GM21529 (cell line): ENCODE data around the gene NPS.

ENCODE experiments used
- ATAC-seq: cut with Tn5 transposase; IDR thresholded peaks from one replicate; pipeline ENCODE4 v1.9.1; 2021; ENCODE audit not compliant: unreplicated experiment

Gene NPS

GRCh38 chr10:127556916-127557315 is 7.8 kb downstream of the NPS start:
- no peak for ATAC-seq

- no peak for ATAC-seq
These were observed 12.5 kb downstream of the NPS start for GRCh38 chr10:127561647-127562046.

- ATAC-seq = no peak
These were observed 14.8 kb downstream of the NPS start for GRCh38 chr10:127563718-127564553.

- ATAC-seq = no peak
These were observed 15.5 kb downstream of the NPS start for GRCh38 chr10:127564644-127565043.

GRCh38 chr10:127565583-127565982 is 16.5 kb downstream of the NPS start:
- ATAC-seq = no peak

GRCh38 chr10:127569210-127569609 is 20.1 kb downstream of the NPS start:
- no peak for ATAC-seq

- no peak for ATAC-seq
These were observed 20.9 kb downstream of the NPS start for GRCh38 chr10:127570036-127570435.

- ATAC-seq = no peak
These were observed 22.3 kb downstream of the NPS start for GRCh38 chr10:127571386-127571785.

- no peak for ATAC-seq
These were observed 26.9 kb downstream of the NPS start for GRCh38 chr10:127576051-127576450.

- ATAC-seq = no peak
These were observed 27.6 kb downstream of the NPS start for GRCh38 chr10:127576740-127577161.

- ATAC-seq = no peak
These were observed 28.5 kb downstream of the NPS start for GRCh38 chr10:127577376-127578258.

GRCh38 chr10:127578259-127578960 is 29.3 kb downstream of the NPS start:
- ATAC-seq = no peak

GRCh38 chr10:127578961-127579305 is 29.8 kb downstream of the NPS start:
- no peak for ATAC-seq

GRCh38 chr10:127579640-127580039 is 30.5 kb downstream of the NPS start:
- ATAC-seq = no peak

GRCh38 chr10:127580822-127581221 is 31.7 kb downstream of the NPS start:
- no peak for ATAC-seq

GRCh38 chr10:127585519-127586023 is 36.5 kb downstream of the NPS start:
- ATAC-seq = no peak

- no peak for ATAC-seq
These were observed 38.7 kb downstream of the NPS start for GRCh38 chr10:127587668-127588365.

- ATAC-seq = no peak
These were observed 43.5 kb downstream of the NPS start for GRCh38 chr10:127592586-127592985.

- ATAC-seq = no peak
These were observed 51.4 kb downstream of the NPS start for GRCh38 chr10:127600479-127600878.
